GM21825 (cell line): ENCODE data around the gene INSL3.

Experiments used
- ATAC-seq: cut with Tn5 transposase; IDR thresholded peaks from one replicate; pipeline ENCODE4 v1.9.1; 2021; ENCODE audit warnings: mild to moderate bottlenecking, moderate library complexity; ENCODE audit not compliant: unreplicated experiment

Gene INSL3

GRCh38 chr19:17821190-17821589, at the start of gene INSL3:
INSL3 (minus strand) TSS chr19:17821519; CDS start chr19:17821506, 13 bp downstream.
- no peak for ATAC-seq

- ATAC-seq: no peak
These were observed 47.8 kb upstream of the INSL3 start for GRCh38 chr19:17869114-17869608.

- ATAC-seq: no peak
These were observed 47.4 kb upstream of the INSL3 start for GRCh38 chr19:17868669-17869068.

GRCh38 chr19:17866964-17867486, 45.7 kb upstream of the INSL3 start:
- ATAC-seq: no peak

- ATAC-seq: no peak
These were observed 45.1 kb upstream of the INSL3 start for GRCh38 chr19:17866312-17866963.

- no peak for ATAC-seq
These were observed 44.3 kb upstream of the INSL3 start for GRCh38 chr19:17865364-17866311.

- ATAC-seq: no peak
These were observed 42.3 kb upstream of the INSL3 start for GRCh38 chr19:17863520-17864182.

GRCh38 chr19:17862711-17863519, 41.6 kb upstream of the INSL3 start:
- ATAC-seq: no peak

GRCh38 chr19:17861542-17862402, 40.5 kb upstream of the INSL3 start:
- no peak for ATAC-seq

- ATAC-seq: no peak
These were observed 39.7 kb upstream of the INSL3 start for GRCh38 chr19:17860993-17861360.

- no peak for ATAC-seq
These were observed 39.1 kb upstream of the INSL3 start for GRCh38 chr19:17860331-17860992.

- ATAC-seq: peak; percentile 90
These were observed 38.4 kb upstream of the INSL3 start, which contains the start of gene RPL18A for GRCh38 chr19:17859533-17860330. RPL18A (plus strand) TSS chr19:17859910; CDS start chr19:17859957, 47 bp downstream.

GRCh38 chr19:17855280-17856152, 34.2 kb upstream of the INSL3 start:
- ATAC-seq: no peak

GRCh38 chr19:17854061-17854460, 32.7 kb upstream of the INSL3 start:
- ATAC-seq: no peak

GRCh38 chr19:17848595-17849292, 27.4 kb upstream of the INSL3 start:
- ATAC-seq: no peak
